NCI-H526 (cell line): ENCODE measurements around the gene NRN1L.
"Not testable (repeated sequence)": the region's sequence is repeated elsewhere in the genome, so short reads cannot be mapped to it uniquely, and the experiment has no call there.

Experiments used
- DNase-seq, 2 experiments: peaks; one replicate each; lab custom pipeline; 2025; lab: John Stamatoyannopoulos, UW

The NRN1L gene

GRCh38 chr16:67860589-67861398 lies 23.9 kb upstream of the NRN1L start:
- no peak for DNase-seq

DNA sequence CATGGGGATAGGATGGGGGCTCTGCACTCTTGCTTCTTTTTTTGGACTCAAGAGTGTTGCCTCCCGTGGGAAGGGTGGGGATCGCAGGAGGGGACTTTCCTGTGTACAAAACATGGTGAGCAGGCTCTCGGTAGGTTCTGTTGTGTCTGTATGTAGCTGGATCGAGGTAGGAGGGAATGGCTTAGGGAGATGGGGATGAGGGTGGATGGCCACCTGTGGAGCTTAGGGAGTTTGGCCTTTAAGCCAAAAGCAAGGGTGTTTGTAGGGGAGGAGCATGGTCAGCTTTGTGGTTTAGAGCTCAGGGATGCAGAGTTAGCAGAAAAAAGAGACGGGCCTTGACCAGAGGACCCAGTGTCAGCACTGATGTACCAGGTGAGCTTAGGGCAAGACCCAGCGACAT lies 22.8 kb upstream of the NRN1L start:
- no peak for DNase-seq

- DNase-seq, result no peak
Measured at GRCh38 chr16:67862623-67863583, 21.8 kb upstream of the NRN1L start.

DNA sequence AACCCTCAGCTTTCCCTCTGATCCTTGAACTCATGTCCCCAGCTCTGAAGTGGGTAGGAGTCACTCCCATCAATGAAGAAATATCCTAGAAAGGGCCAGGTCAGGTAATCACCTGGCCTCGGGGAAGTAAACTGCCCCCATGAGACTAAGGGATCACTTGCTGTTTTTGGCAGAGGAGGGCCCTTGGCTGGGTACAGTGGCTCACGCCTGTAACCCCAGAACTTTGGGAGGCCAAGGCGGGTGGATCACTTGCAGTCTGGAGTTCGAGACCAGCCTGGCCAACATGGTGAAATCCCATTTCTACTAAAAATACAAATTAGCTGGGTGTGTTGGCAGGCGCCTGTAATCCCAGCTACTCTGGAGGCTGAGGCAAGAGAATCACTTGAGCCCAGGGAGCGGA lies 20.6 kb upstream of the NRN1L start:
- DNase-seq, result not testable (repeated sequence)

- DNase-seq, result no peak
Measured at GRCh38 chr16:67864594-67864993, 20.1 kb upstream of the NRN1L start.

DNA sequence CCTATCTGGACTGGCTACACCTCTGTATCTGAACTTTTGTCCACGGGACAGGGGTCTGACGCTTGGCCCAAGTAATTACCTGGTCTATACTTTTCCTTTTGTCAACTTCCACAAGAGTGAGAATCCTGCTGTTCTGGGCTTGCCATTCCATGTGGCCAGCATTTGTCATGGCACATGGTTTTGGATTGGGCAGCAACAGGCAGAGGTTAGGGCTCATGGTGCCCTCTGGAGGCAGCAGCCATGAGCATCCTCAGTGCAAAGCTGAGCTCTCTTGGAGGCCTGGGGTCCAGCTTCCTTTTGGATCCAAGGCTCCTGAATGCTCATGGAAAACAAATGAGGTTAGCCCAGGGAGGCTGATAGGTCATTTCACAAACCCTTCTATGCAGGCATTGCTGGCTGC lies 19.4 kb upstream of the NRN1L start:
- DNase-seq, result peak in 1 of 2 experiments; percentile 22

DNA sequence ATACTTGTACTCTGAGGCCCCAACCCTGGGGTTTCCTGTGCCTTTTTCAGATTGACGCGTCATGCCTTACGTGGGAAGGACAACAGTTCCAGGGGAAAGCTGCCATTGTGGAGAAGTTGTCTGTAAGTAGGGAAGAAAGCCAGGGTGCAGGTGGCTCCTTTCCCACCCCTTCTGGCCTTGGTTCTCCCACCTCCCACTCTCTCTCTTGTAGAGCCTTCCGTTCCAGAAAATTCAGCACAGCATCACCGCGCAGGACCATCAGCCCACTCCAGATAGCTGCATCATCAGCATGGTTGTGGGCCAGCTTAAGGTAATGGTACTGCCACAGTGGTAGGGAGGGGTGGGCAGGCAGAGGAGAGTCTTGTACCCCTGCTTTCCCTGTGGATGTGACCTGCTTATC lies 16.4 kb upstream of the NRN1L start:
- DNase-seq, result no peak

DNA sequence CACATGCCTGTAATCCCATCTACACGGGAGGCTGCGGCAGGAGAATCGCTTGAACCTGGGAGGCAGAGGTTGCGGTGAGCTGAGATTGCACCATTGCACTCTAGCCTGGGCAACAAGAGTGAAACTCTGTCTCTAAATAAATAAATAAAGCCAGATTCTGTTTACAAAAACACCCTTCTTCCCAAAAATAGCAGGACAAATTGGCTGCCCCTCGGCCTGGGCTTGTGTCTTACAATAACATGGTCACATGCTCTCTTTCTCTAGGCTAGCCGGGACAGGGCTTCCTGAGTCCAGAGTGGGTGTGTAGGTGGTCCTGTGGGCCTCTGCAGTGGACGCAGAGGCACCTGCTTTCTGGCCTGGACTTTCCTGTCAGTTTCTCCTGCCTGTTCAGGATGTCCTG lies 15.0 kb upstream of the NRN1L start:
- no peak for DNase-seq

- DNase-seq, result no peak
Measured at GRCh38 chr16:67871256-67871655, 13.4 kb upstream of the NRN1L start.

DNA sequence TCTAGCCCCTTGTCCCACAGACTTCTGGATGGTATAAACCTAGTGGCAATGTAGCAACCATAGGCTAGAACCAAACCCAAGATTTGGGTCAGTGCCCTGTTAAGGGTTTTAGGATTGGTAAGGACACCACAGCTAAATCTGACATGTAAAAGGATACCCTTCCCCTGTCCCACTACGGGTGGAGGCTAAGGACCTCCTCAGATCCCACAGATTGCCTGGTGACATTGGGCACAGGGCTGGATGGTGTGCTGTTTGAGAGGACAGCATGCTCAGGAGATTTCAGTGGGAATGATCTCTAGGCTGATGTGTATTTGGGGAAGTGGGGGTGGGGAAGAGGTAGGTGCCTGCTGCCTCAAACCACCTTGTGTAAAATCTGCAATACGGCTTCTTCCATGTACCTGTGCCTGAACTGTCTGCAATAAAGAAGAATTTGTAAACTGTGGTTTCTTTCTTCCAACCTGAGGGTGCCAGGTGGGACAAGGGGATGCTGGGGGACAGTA lies 12.5 kb upstream of the NRN1L start:
- DNase-seq, result no peak

- peak in 1 of 2 experiments; percentile 54 for DNase-seq
Measured at GRCh38 chr16:67872631-67873434, 11.9 kb upstream of the NRN1L start, which contains the start of gene EDC4. Gene EDC4 (plus strand): TSS chr16:67873052. CDS start chr16:67873262, 210 bp downstream.

DNA sequence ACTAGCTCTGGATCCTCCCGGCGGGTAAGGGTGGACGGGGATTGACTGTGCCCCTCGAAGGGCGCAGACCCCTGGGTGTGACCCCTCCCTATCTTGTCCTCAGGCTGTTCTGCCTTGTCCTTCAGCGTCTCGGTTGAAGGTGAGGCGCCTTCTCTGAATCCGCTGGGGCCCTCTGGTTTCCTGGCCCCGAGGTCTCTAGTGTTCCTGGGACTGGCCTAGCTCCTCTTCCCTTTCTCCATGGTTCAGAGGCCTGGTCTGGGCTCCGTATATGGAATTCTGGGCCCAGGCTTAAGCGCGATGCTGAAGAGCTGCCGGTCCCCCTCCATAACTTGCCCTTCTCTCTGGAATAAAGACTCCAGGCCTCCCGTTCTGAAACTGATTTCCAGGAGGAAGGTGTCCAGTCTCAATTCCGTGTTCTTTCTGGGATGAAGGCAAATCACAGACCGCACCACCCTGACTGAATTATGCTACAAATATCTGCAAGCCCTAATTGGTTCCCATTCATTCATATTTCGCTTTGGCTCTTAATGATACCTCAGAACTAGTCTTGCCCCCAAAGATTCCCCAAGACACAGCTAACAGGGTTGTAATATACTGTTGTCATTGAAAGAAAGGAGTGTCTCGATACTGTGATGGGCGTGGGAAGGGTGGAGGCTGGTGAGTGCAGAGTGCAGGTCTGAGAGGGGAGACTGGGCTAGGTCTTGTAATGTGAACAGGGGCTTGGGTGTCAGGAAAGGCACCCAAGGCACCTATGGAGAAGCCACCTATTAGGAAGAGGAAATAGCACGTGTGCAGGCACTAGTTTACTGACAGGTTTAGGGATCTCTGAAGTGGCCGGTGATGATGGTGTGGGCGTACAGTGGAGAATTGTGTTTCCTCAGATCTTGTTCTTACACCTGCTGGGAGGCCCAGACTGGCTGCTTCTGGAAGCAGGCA lies 11.0 kb upstream of the NRN1L start:
- DNase-seq, result no peak

DNA sequence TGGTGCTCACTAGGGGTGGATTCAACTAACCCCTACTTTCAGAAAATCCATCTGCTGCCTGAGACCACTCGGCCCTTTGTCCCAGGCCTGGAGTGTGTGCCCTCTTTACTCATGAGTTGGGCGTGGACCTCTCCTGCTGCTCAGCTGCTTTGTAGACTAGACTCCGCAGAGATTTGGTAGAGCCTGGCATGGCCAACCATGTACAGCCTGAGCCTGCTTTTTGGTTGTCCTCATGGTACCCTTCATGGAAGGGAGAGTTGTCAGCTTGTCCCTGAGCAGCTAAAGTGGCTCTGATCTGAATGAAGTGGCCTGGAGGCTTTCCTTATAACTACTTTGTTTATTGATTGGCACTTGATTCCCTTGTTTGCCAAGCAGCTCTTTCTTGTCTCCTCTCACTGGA lies 10.3 kb upstream of the NRN1L start:
- no peak for DNase-seq

DNA sequence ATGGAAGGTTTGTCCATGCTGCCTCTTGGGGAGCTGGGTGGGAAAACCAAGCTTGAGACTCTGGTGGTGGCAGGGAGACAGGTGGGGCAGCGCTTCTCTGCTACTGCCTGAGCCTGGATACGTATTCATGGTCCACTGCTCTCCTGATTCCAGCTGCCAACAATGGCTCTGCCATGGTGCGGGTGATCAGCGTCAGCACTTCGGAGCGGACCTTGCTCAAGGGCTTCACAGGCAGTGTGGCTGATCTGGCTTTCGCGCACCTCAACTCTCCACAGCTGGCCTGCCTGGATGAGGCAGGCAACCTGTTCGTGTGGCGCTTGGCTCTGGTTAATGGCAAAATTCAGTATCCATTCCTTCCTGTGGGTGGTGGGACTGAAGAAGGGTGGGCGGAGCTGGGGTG lies 7.6 kb upstream of the NRN1L start:
- no peak for DNase-seq

- no peak for DNase-seq
Measured at GRCh38 chr16:67878232-67878631, 6.5 kb upstream of the NRN1L start.

DNA sequence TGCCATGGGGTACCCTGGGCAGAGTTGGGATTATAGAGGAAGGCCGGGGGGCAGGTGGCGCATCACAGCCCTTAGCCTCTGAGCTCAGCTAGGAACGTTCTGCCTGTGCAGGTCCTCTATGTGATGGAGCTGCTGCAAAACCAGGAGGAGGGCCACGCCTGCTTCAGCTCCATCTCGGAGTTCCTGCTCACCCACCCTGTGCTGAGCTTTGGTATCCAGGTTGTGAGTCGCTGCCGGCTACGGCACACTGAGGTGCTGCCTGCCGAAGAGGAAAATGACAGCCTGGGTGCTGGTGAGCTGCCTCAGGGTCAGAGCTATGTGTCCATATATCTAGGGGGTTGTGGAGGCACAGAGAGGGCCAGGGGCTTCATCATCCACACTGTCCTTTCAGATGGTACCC lies 5.8 kb upstream of the NRN1L start:
- DNase-seq, result no peak

- no peak for DNase-seq
Measured at GRCh38 chr16:67879462-67879861, 5.2 kb upstream of the NRN1L start.

- no peak for DNase-seq
Measured at GRCh38 chr16:67879936-67880335, 4.7 kb upstream of the NRN1L start.

DNA sequence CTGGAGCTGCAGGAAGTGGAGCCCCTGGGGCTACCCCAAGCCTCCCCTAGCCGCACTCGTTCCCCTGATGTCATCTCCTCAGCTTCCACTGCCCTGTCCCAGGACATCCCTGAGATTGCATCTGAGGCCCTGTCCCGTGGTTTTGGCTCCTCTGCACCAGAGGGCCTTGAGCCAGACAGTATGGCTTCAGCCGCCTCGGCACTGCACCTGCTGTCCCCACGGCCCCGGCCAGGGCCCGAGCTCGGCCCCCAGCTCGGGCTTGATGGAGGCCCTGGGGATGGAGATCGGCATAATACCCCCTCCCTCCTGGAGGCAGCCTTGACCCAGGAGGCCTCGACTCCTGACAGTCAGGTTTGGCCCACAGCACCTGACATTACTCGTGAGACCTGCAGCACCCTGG lies 4.1 kb upstream of the NRN1L start:
- no peak for DNase-seq

DNA sequence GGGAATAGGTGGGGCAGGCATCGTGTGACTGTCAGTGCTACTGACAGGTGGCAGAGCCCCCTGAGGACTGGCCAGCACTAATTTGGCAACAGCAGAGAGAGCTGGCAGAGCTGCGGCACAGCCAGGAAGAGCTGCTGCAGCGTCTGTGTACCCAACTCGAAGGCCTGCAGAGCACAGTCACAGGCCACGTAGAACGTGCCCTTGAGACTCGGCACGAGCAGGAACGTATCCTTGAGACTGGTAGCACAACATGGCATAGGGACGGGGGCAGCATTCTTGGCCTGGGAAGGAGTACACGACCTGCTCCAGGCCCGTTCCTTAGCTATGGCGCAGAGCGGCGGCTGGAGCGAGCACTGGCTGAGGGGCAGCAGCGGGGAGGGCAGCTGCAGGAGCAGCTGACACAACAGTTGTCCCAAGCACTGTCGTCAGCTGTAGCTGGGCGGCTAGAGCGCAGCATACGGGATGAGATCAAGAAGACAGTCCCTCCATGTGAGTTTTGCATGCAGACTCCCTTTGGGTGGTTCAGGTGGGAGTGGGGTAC lies 3.0 kb upstream of the NRN1L start:
- no peak for DNase-seq
